HepG2 (cell line): ENCODE data around the gene RRAD. TPM values are rescaled to one million over a fixed set of nuclear protein-coding genes. Genes with fewer than 3 reads are reported as not detected.

Experiments used
- GABPA ChIP-seq, 2 experiments: IDR thresholded peaks; 2 replicates each; pipeline ENCODE4 v1.6.1; 2011 to 2016; ENCODE audit warnings: low read depth in 2 of 2, low read length in 1 of 2, missing biosample characterization in 1 of 2, missing genetic modification characterization in 1 of 2
- NCOA2 ChIP-seq: sonication (generic); formaldehyde crosslinking; IDR thresholded peaks from 2 replicates; pipeline ENCODE4 v1.8.0; 2022; ENCODE audit warnings: inconsistent platforms
- RFX3 ChIP-seq: IDR thresholded peaks from 2 replicates; pipeline ENCODE4 v1.6.1; 2016; ENCODE audit warnings: missing biosample characterization, missing genetic modification reagents
- SIX4 ChIP-seq: sonication (generic); formaldehyde crosslinking; IDR thresholded peaks from 2 replicates; pipeline ENCODE4 v1.4.0; 2020; ENCODE audit warnings: missing genetic modification reagents
- SMARCC2 ChIP-seq: fragments of 450-650 bp; IDR thresholded peaks from 2 replicates; pipeline ENCODE4 v1.6.1; 2017; ENCODE audit warnings: antibody characterized with exemption, mild to moderate bottlenecking
- TOE1 ChIP-seq: sonication (generic); formaldehyde crosslinking; IDR thresholded peaks from 2 replicates; pipeline ENCODE4 v1.4.0; 2020; ENCODE audit warnings: mild to moderate bottlenecking, missing genetic modification reagents
- WIZ ChIP-seq: sonication (generic); formaldehyde crosslinking; IDR thresholded peaks from 2 replicates; pipeline ENCODE4 v1.5.1; 2020; ENCODE audit warnings: mild to moderate bottlenecking, missing genetic modification reagents
- ZBTB7A ChIP-seq: sonication (generic); formaldehyde crosslinking; IDR thresholded peaks from 2 replicates; pipeline ENCODE4 v1.8.0; 2022; ENCODE audit warnings: mild to moderate bottlenecking, missing genetic modification reagents
- ZNF121 ChIP-seq: sonication (generic); formaldehyde crosslinking; IDR thresholded peaks from 2 replicates; pipeline ENCODE4 v1.5.0; 2020; ENCODE audit warnings: mild to moderate bottlenecking, missing genetic modification reagents
- ZNF234 ChIP-seq: sonication (generic); formaldehyde crosslinking; conservative IDR thresholded peaks from 2 replicates; pipeline ENCODE4 v1.5.1; 2020; ENCODE audit warnings: mild to moderate bottlenecking, missing genetic modification reagents
- ZNF256 ChIP-seq: sonication (generic); formaldehyde crosslinking; conservative IDR thresholded peaks from 2 replicates; pipeline ENCODE4 v1.4.0; 2020; ENCODE audit warnings: missing genetic modification reagents
- ZNF44 ChIP-seq: sonication (generic); formaldehyde crosslinking; IDR thresholded peaks from 2 replicates; pipeline ENCODE4 v1.5.1; 2020; ENCODE audit warnings: mild to moderate bottlenecking, missing genetic modification reagents
- ZNF577 ChIP-seq: sonication (generic); formaldehyde crosslinking; IDR thresholded peaks from 2 replicates; pipeline ENCODE4 v1.4.0; 2020; ENCODE audit warnings: mild to moderate bottlenecking, low read depth, missing genetic modification reagents, borderline replicate concordance
- ZNF75D ChIP-seq: sonication (generic); formaldehyde crosslinking; IDR thresholded peaks from 2 replicates; pipeline ENCODE4 v1.8.1; 2023; ENCODE audit warnings: missing genetic modification reagents, mild to moderate bottlenecking, borderline replicate concordance
- polyA plus RNA-seq, 8 experiments: library from polyadenylated mRNA; depleted of rRNA in 3 of 8; stranded (reverse) in 7 of 8; unstranded in 1 of 8; fragments of >200 nt; fragmentation: Illumina TruSeq in 4 of 8; extraction: Trizol in 4 of 8; gene quantifications; 2 replicates each; pipeline versions ENCODE4 v1.2.1 to v1.2.3, GENCODE V29; 2011 to 2016; ENCODE audit warnings: low read depth in 4 of 8, missing spikeins in 1 of 8, mixed read lengths in 1 of 8; ENCODE audit not compliant: insufficient read depth in 1 of 8
- total RNA-seq, 5 experiments: library from RNA; depleted of rRNA; stranded (reverse); fragments of >200 nt; fragmentation: Illumina TruSeq; extraction: Trizol; gene quantifications; 2 replicates each; pipeline ENCODE4 v1.2.3, GENCODE V29; 2016; ENCODE audit warnings: low read depth in 1 of 5
- TF ChIP-seq, protein P1 (sequence below): fragments of 450-650 bp; IDR thresholded peaks from 2 replicates; pipeline ENCODE4 v1.6.1; 2016
- TF ChIP-seq, protein P2 (sequence below): sonication (generic); formaldehyde crosslinking; IDR thresholded peaks from 2 replicates; pipeline ENCODE4 v1.9.0; 2021; ENCODE audit warnings: missing genetic modification reagents, borderline replicate concordance
- TF ChIP-seq, protein P3 (sequence below): sonication (generic); formaldehyde crosslinking; IDR thresholded peaks from 2 replicates; pipeline ENCODE4 v1.5.0; 2020; ENCODE audit warnings: missing genetic modification reagents, mild to moderate bottlenecking, borderline replicate concordance
- TF ChIP-seq, protein P4 (sequence below): sonication (generic); formaldehyde crosslinking; IDR thresholded peaks from 2 replicates; pipeline ENCODE4 v1.9.0; 2022; ENCODE audit warnings: low read depth, missing genetic modification reagents
- TF ChIP-seq, protein P5 (sequence below): sonication (generic); formaldehyde crosslinking; IDR thresholded peaks from 2 replicates; pipeline ENCODE4 v1.5.0; 2020; ENCODE audit warnings: mild to moderate bottlenecking, missing genetic modification reagents

Gene RRAD
- total and polyA plus RNA-seq, 2 of the 13 experiments (the other 11 are each of a cell fraction or from before 2014, with no cell fraction given), result 0.80 to 1.1 TPM

DNA sequence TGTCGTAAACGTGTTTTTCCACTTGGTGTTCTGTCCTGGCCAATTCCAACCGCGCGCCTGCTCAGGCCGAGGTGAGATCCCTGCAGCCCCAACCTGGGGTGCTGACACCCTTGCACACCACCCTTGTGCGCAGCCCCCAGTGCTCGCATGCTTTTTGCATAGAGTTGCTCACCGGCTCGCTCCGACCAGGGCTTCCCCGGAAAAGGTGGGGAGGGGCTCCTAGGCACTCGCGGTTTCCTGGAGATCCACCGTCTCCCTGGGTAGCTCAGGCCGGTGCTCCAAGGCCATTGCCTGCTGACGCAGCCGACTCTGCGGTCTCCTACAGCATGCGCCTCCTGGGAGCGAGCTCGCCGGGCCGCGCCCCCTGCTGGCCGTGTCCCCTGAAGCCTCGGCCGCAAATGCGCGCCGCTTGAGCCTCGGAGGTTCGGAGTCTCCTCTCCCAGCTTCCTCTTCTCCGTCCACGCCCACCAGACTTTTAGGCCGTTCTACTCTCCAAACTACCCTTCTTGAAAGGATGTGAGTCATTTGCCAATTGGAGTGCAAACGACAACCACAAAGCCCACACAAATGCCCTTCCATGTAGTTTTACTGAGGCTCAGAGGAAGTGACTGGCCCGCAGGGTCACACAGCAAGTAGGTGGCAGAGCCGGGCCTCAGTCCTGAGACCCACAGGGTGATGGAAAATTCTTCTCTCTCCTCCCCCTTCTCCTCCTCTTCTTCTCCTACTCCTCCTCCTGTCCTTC is 52.2 kb downstream of the RRAD start (continued):
- TF ChIP-seq SMARCC2 (no peak), ZNF256 (CRISPR knock-in tag) (no peak), ZNF75D (CRISPR knock-in tag) (no peak), ZBTB7A (CRISPR knock-in tag) (no peak; the same call in 1 of the 2 replicates), ZNF121 (peak; percentile 54; the same call in 1 of the 2 replicates), ZNF577 (no peak), ZNF44 (CRISPR knock-in tag) (no peak), ZNF234 (no peak), RFX3 (no peak), SIX4 (CRISPR knock-in tag) (no peak), TOE1 (CRISPR knock-in tag) (no peak), WIZ (CRISPR knock-in tag) (0 out of 2 replicates have a peak, but pooled peaks have one; percentile 50), GABPA (IDR thresholded peaks at IDR 0.05; ENCODE audit: low read depth, low read length) (no peak), GABPA (CRISPR knock-in tag; IDR thresholded peaks at IDR 0.05; ENCODE audit: low read depth) (peak; percentile 45; the same call in 1 of the 2 replicates), NCOA2 (CRISPR knock-in tag) (peak; percentile 31; the same call in 1 of the 2 replicates)
- TF ChIP-seq, protein P1, sequence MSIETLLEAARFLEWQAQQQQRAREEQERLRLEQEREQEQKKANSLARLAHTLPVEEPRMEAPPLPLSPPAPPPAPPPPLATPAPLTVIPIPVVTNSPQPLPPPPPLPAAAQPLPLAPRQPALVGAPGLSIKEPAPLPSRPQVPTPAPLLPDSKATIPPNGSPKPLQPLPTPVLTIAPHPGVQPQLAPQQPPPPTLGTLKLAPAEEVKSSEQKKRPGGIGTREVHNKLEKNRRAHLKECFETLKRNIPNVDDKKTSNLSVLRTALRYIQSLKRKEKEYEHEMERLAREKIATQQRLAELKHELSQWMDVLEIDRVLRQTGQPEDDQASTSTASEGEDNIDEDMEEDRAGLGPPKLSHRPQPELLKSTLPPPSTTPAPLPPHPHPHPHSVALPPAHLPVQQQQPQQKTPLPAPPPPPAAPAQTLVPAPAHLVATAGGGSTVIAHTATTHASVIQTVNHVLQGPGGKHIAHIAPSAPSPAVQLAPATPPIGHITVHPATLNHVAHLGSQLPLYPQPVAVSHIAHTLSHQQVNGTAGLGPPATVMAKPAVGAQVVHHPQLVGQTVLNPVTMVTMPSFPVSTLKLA, result no peak
- TF ChIP-seq, protein P2, sequence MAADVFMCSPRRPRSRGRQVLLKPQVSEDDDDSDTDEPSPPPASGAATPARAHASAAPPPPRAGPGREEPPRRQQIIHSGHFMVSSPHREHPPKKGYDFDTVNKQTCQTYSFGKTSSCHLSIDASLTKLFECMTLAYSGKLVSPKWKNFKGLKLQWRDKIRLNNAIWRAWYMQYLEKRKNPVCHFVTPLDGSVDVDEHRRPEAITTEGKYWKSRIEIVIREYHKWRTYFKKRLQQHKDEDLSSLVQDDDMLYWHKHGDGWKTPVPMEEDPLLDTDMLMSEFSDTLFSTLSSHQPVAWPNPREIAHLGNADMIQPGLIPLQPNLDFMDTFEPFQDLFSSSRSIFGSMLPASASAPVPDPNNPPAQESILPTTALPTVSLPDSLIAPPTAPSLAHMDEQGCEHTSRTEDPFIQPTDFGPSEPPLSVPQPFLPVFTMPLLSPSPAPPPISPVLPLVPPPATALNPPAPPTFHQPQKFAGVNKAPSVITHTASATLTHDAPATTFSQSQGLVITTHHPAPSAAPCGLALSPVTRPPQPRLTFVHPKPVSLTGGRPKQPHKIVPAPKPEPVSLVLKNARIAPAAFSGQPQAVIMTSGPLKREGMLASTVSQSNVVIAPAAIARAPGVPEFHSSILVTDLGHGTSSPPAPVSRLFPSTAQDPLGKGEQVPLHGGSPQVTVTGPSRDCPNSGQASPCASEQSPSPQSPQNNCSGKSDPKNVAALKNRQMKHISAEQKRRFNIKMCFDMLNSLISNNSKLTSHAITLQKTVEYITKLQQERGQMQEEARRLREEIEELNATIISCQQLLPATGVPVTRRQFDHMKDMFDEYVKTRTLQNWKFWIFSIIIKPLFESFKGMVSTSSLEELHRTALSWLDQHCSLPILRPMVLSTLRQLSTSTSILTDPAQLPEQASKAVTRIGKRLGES (CRISPR knock-in tag), result no peak
- TF ChIP-seq, protein P3, sequence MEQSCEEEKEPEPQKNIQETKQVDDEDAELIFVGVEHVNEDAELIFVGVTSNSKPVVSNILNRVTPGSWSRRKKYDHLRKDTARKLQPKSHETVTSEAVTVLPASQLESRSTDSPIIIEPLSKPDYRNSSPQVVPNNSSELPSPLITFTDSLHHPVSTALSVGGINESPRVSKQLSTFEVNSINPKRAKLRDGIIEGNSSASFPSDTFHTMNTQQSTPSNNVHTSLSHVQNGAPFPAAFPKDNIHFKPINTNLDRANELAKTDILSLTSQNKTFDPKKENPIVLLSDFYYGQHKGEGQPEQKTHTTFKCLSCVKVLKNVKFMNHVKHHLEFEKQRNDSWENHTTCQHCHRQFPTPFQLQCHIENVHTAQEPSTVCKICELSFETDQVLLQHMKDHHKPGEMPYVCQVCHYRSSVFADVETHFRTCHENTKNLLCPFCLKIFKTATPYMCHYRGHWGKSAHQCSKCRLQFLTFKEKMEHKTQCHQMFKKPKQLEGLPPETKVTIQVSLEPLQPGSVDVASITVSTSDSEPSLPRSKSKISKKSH (CRISPR knock-in tag), result peak; percentile 97
- TF ChIP-seq, protein P4, sequence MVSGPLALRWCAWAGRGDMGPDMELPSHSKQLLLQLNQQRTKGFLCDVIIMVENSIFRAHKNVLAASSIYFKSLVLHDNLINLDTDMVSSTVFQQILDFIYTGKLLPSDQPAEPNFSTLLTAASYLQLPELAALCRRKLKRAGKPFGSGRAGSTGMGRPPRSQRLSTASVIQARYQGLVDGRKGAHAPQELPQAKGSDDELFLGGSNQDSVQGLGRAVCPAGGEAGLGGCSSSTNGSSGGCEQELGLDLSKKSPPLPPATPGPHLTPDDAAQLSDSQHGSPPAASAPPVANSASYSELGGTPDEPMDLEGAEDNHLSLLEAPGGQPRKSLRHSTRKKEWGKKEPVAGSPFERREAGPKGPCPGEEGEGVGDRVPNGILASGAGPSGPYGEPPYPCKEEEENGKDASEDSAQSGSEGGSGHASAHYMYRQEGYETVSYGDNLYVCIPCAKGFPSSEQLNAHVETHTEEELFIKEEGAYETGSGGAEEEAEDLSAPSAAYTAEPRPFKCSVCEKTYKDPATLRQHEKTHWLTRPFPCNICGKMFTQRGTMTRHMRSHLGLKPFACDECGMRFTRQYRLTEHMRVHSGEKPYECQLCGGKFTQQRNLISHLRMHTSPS (CRISPR knock-in tag), result no peak
- TF ChIP-seq, protein P5, sequence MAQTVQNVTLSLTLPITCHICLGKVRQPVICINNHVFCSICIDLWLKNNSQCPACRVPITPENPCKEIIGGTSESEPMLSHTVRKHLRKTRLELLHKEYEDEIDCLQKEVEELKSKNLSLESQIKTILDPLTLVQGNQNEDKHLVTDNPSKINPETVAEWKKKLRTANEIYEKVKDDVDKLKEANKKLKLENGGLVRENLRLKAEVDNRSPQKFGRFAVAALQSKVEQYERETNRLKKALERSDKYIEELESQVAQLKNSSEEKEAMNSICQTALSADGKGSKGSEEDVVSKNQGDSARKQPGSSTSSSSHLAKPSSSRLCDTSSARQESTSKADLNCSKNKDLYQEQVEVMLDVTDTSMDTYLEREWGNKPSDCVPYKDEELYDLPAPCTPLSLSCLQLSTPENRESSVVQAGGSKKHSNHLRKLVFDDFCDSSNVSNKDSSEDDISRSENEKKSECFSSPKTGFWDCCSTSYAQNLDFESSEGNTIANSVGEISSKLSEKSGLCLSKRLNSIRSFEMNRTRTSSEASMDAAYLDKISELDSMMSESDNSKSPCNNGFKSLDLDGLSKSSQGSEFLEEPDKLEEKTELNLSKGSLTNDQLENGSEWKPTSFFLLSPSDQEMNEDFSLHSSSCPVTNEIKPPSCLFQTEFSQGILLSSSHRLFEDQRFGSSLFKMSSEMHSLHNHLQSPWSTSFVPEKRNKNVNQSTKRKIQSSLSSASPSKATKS (CRISPR knock-in tag), result no peak
